ENCODE measurements around the gene TCERG1L.

Gene TCERG1L

DNA sequence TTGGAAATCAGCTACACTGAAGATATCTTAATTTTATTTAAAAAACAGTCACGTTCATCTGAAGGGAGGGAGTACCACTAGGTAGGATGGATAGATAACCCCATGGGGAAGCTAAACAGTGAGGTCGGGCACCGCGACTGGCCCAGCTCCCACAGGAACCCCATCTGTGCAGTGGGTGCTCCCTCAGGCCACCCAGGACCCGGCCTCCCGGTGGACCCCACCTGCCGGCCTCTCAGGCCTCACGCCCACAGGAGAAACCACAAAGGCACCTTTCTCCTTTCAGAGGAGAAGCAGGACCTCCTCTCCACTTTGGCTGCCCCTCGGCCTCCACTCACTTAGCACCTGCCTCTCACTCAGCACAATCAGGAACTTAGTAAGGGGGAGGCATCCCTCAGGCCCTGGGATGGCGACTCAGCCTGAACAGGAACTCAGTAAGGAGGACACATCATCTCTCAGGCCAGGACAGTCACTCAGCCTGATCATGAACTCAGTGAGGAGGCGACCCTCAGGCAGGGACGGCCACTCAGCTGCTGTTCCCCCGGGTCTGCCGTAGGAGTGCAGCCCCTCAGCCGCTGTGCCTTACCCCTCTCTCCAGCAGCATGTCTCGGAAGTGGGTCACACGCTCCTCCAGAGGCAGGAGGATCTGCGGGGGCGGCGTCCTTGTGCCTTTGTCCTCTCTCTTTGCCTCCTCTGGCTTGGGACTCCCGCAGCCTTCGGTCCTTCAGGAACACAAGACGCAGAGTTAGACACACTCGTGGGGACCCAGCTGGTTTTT, 195.1 kb downstream of the TCERG1L start:
- no peak overlapping the region for H3K27ac ChIP-seq (replicated peaks; ENCODE audit: low read length)
- peak overlapping the region; percentile 19 for H2BK15ac ChIP-seq (ENCODE audit: low read length)
- no peaks in the 10 kb centered on the region for H3K27me3 ChIP-seq (ENCODE audit: control insufficient read depth in 3 of 3, insufficient read depth in 3 of 3, low read depth in 1 of 3, low read length in 3 of 3)
- no peaks in the 10 kb centered on the region for H3K4me1 ChIP-seq (ENCODE audit: control insufficient read depth in 2 of 2, insufficient read depth in 1 of 2, low read depth in 1 of 2, low read length in 2 of 2)
- H3K23ac ChIP-seq (ENCODE audit: low read depth, low read length, poor library complexity), result no peak overlapping the region
- WGBS, 2 donors (ENCODE audit: extremely low coverage in 2 of 2, insufficient read length in 2 of 2, insufficient replicate concordance in 1 of 2), result no CpG with 5 or more reads among the region's 24 CpGs
- H3K79me1 ChIP-seq (ENCODE audit: low read depth, low read length), result no peaks in the 10 kb centered on the region
- H3K18ac ChIP-seq (ENCODE audit: low read length), result peak overlapping the region; percentile 55
- H3K9me3 ChIP-seq (replicated peaks in 1 of 2; ENCODE audit: control insufficient read depth in 2 of 2, insufficient read depth in 1 of 2, low read depth in 1 of 2, low read length in 2 of 2), result peaks cover 0 to 2% of the 10 kb centered on the region in 2 donors
- H4K8ac ChIP-seq (ENCODE audit: low read depth, low read length), result no peak overlapping the region
- no peak overlapping the region for H2BK5ac ChIP-seq (ENCODE audit: low read length)
- H2BK12ac ChIP-seq (ENCODE audit: low read length), result no peak overlapping the region
- no peak overlapping the region for H3K14ac ChIP-seq (ENCODE audit: low read length)
- peak overlapping the region; percentile 40 for H2AK5ac ChIP-seq (ENCODE audit: low read depth, low read length)
- no peak overlapping the region for H3K9ac ChIP-seq (ENCODE audit: low read depth, low read length, poor library complexity)
- no peak overlapping the region for H2BK120ac ChIP-seq (ENCODE audit: low read depth, low read length)
- no peak for DNase-seq (ENCODE audit: low spot score)
- H3K36me3 ChIP-seq (replicated peaks in 1 of 2; ENCODE audit: control insufficient read depth in 2 of 2, insufficient read depth in 2 of 2, low read length in 2 of 2), result no peaks in the 10 kb centered on the region
- H3K4me3 ChIP-seq (ENCODE audit: low read length in 2 of 2), result no peak overlapping the region
- no peak overlapping the region for H3K4me2 ChIP-seq (ENCODE audit: insufficient read depth, low read length, poor library complexity, severe bottlenecking)
- no peak overlapping the region for H3K4ac ChIP-seq (ENCODE audit: low read length)
- H4K91ac ChIP-seq (ENCODE audit: low read depth, low read length, poor library complexity), result no peak overlapping the region
- no peak overlapping the region for H2AFZ ChIP-seq (ENCODE audit: low read length)

DNA sequence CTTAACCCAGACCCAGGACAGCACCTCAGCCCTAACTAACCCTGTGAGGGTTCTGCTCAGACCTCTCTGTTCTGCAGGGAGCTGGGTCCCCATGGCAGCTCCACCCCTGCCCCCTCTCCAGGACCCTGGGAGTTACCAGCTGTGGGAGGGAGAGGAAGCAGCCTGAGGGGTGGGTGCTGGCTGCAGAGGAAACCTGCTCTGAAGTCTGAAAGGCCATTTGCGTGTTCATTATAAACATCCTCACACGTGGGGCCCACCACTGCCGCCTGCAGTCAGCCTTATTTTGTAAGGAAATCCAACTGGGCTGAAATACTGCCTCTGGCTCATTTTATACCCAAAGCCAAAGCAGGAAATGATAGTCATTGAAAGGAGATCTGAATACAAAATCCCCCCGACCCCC, 195.7 kb downstream of the TCERG1L start:
- no peak overlapping the region for H3K9ac ChIP-seq (ENCODE audit: low read depth, low read length, poor library complexity)
- no CpG with 5 or more reads among the region's 4 CpGs for WGBS, 2 donors (ENCODE audit: extremely low coverage in 2 of 2, insufficient read length in 2 of 2, insufficient replicate concordance in 1 of 2)
- no peak overlapping the region for H2BK5ac ChIP-seq (ENCODE audit: low read length)
- H4K91ac ChIP-seq (ENCODE audit: low read depth, low read length, poor library complexity), result no peak overlapping the region
- H2BK15ac ChIP-seq (ENCODE audit: low read length), result no peak overlapping the region
- H2AFZ ChIP-seq (ENCODE audit: low read length), result no peak overlapping the region
- no peak overlapping the region for H3K18ac ChIP-seq (ENCODE audit: low read length)
- no peak overlapping the region for H3K4me2 ChIP-seq (ENCODE audit: insufficient read depth, low read length, poor library complexity, severe bottlenecking)
- DNase-seq (ENCODE audit: low spot score), result no peak
- H4K8ac ChIP-seq (ENCODE audit: low read depth, low read length), result no peak overlapping the region
- H3K9me3 ChIP-seq (replicated peaks in 1 of 2; ENCODE audit: control insufficient read depth in 2 of 2, insufficient read depth in 1 of 2, low read depth in 1 of 2, low read length in 2 of 2), result no peaks in the 10 kb centered on the region
- no peak overlapping the region for H2BK120ac ChIP-seq (ENCODE audit: low read depth, low read length)
- no peak overlapping the region for H3K27ac ChIP-seq (replicated peaks; ENCODE audit: low read length)
- H3K79me1 ChIP-seq (ENCODE audit: low read depth, low read length), result no peaks in the 10 kb centered on the region
- no peak overlapping the region for H3K14ac ChIP-seq (ENCODE audit: low read length)
- H2AK5ac ChIP-seq (ENCODE audit: low read depth, low read length), result no peak overlapping the region
- H3K4me3 ChIP-seq (ENCODE audit: low read length in 2 of 2), result no peak overlapping the region
- no peaks in the 10 kb centered on the region for H3K36me3 ChIP-seq (replicated peaks in 1 of 2; ENCODE audit: control insufficient read depth in 2 of 2, insufficient read depth in 2 of 2, low read length in 2 of 2)
- H3K4ac ChIP-seq (ENCODE audit: low read length), result no peak overlapping the region
- no peaks in the 10 kb centered on the region for H3K4me1 ChIP-seq (ENCODE audit: control insufficient read depth in 2 of 2, insufficient read depth in 1 of 2, low read depth in 1 of 2, low read length in 2 of 2)
- no peak overlapping the region for H2BK12ac ChIP-seq (ENCODE audit: low read length)
- no peaks in the 10 kb centered on the region for H3K27me3 ChIP-seq (ENCODE audit: control insufficient read depth in 3 of 3, insufficient read depth in 3 of 3, low read depth in 1 of 3, low read length in 3 of 3)
- no peak overlapping the region for H3K23ac ChIP-seq (ENCODE audit: low read depth, low read length, poor library complexity)

DNA sequence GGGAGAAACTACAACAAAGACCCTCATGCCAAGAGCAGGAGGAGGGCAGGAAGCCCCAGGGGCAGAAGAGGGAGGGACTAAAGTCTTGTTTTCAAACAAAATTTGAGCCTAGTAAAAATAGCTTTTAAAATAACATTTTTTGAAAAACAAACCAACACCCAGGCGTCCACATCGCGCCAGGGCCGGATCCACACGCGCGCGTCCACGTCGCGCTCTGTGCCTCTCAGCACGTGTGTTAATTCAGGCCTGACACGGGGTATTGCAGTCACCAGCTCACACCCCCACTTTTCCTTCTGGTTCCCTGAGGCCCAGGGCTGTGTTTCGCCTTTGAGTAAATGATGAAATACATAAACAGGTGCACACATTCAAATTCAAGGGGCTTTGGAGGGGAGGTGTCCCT, 196.2 kb downstream of the TCERG1L start:
- no peak overlapping the region for H2AK5ac ChIP-seq (ENCODE audit: low read depth, low read length)
- no peak overlapping the region for H3K9ac ChIP-seq (ENCODE audit: low read depth, low read length, poor library complexity)
- no peak overlapping the region for H2BK15ac ChIP-seq (ENCODE audit: low read length)
- no peak overlapping the region for H3K23ac ChIP-seq (ENCODE audit: low read depth, low read length, poor library complexity)
- no peak overlapping the region for H3K4me2 ChIP-seq (ENCODE audit: insufficient read depth, low read length, poor library complexity, severe bottlenecking)
- no peak overlapping the region for H4K8ac ChIP-seq (ENCODE audit: low read depth, low read length)
- H3K27ac ChIP-seq (replicated peaks; ENCODE audit: low read length), result no peak overlapping the region
- no peaks in the 10 kb centered on the region for H3K79me1 ChIP-seq (ENCODE audit: low read depth, low read length)
- H4K91ac ChIP-seq (ENCODE audit: low read depth, low read length, poor library complexity), result no peak overlapping the region
- no peaks in the 10 kb centered on the region for H3K36me3 ChIP-seq (replicated peaks in 1 of 2; ENCODE audit: control insufficient read depth in 2 of 2, insufficient read depth in 2 of 2, low read length in 2 of 2)
- no peaks in the 10 kb centered on the region for H3K9me3 ChIP-seq (replicated peaks in 1 of 2; ENCODE audit: control insufficient read depth in 2 of 2, insufficient read depth in 1 of 2, low read depth in 1 of 2, low read length in 2 of 2)
- H2BK12ac ChIP-seq (ENCODE audit: low read length), result no peak overlapping the region
- no peaks in the 10 kb centered on the region for H3K4me1 ChIP-seq (ENCODE audit: control insufficient read depth in 2 of 2, insufficient read depth in 1 of 2, low read depth in 1 of 2, low read length in 2 of 2)
- peak overlapping the region; percentile 11 for H3K18ac ChIP-seq (ENCODE audit: low read length)
- no peaks in the 10 kb centered on the region for H3K27me3 ChIP-seq (ENCODE audit: control insufficient read depth in 3 of 3, insufficient read depth in 3 of 3, low read depth in 1 of 3, low read length in 3 of 3)
- peak overlapping the region; percentile 39 for H2BK120ac ChIP-seq (ENCODE audit: low read depth, low read length)
- DNase-seq (ENCODE audit: low spot score), result no peak
- no peak overlapping the region for H3K14ac ChIP-seq (ENCODE audit: low read length)
- H3K4me3 ChIP-seq (ENCODE audit: low read length in 2 of 2), result no peak overlapping the region
- no CpG with 5 or more reads among the region's 14 CpGs for WGBS, 2 donors (ENCODE audit: extremely low coverage in 2 of 2, insufficient read length in 2 of 2, insufficient replicate concordance in 1 of 2)
- H2AFZ ChIP-seq (ENCODE audit: low read length), result no peak overlapping the region
- no peak overlapping the region for H3K4ac ChIP-seq (ENCODE audit: low read length)
- H2BK5ac ChIP-seq (ENCODE audit: low read length), result no peak overlapping the region

DNA sequence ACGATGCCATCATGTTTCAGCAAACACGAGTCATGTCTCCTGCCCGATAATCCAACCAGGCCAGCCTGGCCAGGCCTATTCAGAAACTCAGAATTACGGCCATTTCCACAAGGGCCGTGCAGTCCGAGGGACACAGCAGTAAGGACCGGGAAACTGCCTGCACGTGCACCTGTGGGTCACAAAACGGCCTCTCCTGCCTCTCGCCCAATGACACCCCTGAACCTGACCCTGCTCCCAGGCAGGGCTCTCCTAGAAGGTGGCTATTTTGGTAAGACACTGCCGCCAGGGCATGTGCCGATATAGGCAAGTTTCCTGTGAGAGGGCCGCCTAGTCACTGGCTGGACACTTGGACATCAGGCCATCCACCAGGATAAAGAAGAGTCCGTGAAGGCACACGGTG, 196.7 kb downstream of the TCERG1L start:
- Histone ChIP-seq H3K4me2 (ENCODE audit: insufficient read depth, low read length, poor library complexity, severe bottlenecking) (no peak overlapping the region), H3K36me3 (replicated peaks in 1 of 2; ENCODE audit: control insufficient read depth in 2 of 2, insufficient read depth in 2 of 2, low read length in 2 of 2) (no peaks in the 10 kb centered on the region), H3K27ac (replicated peaks; ENCODE audit: low read length) (no peak overlapping the region), H3K9ac (ENCODE audit: low read depth, low read length, poor library complexity) (no peak overlapping the region), H3K18ac (ENCODE audit: low read length) (peak overlapping the region; percentile 11), H2BK5ac (ENCODE audit: low read length) (no peak overlapping the region), H3K79me1 (ENCODE audit: low read depth, low read length) (no peaks in the 10 kb centered on the region), H3K14ac (ENCODE audit: low read length) (no peak overlapping the region), H3K4me3 (ENCODE audit: low read length in 2 of 2) (no peak overlapping the region), H2AK5ac (ENCODE audit: low read depth, low read length) (no peak overlapping the region), H2BK12ac (ENCODE audit: low read length) (no peak overlapping the region), H3K4ac (ENCODE audit: low read length) (no peak overlapping the region), H3K9me3 (replicated peaks in 1 of 2; ENCODE audit: control insufficient read depth in 2 of 2, insufficient read depth in 1 of 2, low read depth in 1 of 2, low read length in 2 of 2) (no peaks in the 10 kb centered on the region), H2BK15ac (ENCODE audit: low read length) (no peak overlapping the region), H2BK120ac (ENCODE audit: low read depth, low read length) (peak overlapping the region; percentile 39), H4K91ac (ENCODE audit: low read depth, low read length, poor library complexity) (no peak overlapping the region), H3K27me3 (ENCODE audit: control insufficient read depth in 3 of 3, insufficient read depth in 3 of 3, low read depth in 1 of 3, low read length in 3 of 3) (no peaks in the 10 kb centered on the region), H3K4me1 (ENCODE audit: control insufficient read depth in 2 of 2, insufficient read depth in 1 of 2, low read depth in 1 of 2, low read length in 2 of 2) (no peaks in the 10 kb centered on the region), H3K23ac (ENCODE audit: low read depth, low read length, poor library complexity) (no peak overlapping the region), H2AFZ (ENCODE audit: low read length) (no peak overlapping the region), H4K8ac (ENCODE audit: low read depth, low read length) (no peak overlapping the region)
- no peak for DNase-seq (ENCODE audit: low spot score)
- WGBS, 2 donors (ENCODE audit: extremely low coverage in 2 of 2, insufficient read length in 2 of 2, insufficient replicate concordance in 1 of 2), result no CpG with 5 or more reads among the region's 15 CpGs

Measured in neuronal stem cell (in vitro differentiated cells).